Measurements from ENCODE around the gene SHF.

The SHF gene

DNA sequence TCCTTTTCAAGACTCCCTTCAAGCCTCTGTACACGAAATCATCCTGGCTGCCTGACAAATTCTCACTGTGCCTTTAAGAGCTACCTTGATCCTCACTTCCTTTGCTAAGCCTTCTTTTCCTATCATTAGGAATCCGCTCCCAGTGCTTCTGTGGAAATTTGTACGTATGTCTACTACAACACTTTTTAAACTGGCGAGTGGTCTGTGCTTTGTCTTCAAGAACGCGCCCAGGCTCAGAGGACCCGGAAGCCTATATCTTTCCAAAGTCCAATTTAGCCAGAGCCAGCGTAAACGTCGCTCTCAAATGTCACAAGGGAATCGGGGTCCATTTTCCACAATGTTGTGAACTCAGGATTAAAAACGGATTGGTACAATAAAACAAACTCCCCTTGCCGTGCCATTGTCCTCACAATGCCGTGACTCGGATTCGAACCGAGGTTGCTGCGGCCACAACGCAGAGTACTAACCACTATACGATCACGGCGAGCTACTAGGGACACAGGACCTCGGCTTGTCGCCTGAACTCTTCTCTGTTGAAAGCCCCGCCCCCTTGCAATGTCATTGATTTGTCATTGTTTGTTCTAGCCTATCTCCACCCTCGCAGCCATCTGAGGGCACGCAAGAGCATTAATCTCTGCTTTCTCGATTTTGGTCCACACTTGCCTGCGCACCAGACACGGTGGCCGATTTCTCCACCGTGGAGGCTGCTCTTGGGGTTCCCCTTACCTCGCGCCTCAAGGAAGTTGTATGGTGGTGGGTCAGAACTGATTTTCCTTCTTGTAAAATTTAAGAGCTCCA, 12.4 kb upstream of the SHF start (continued):
- TF ChIP-seq ZNF248 (tag by site-specific recombination; IDR thresholded peaks at IDR 0.05) = no peak
- no peak for TF ChIP-seq ZNF404 (tag by site-specific recombination; IDR thresholded peaks at IDR 0.05)
- TF ChIP-seq KLF9 (tag by site-specific recombination; IDR thresholded peaks at IDR 0.05; ENCODE audit: low read depth) = peak; percentile 98
- no peak for TF ChIP-seq ZNF239 (tag by site-specific recombination; IDR thresholded peaks at IDR 0.05)
- no peak for TF ChIP-seq ZNF768 (tag by site-specific recombination; IDR thresholded peaks at IDR 0.05)
- TF ChIP-seq, protein P1, sequence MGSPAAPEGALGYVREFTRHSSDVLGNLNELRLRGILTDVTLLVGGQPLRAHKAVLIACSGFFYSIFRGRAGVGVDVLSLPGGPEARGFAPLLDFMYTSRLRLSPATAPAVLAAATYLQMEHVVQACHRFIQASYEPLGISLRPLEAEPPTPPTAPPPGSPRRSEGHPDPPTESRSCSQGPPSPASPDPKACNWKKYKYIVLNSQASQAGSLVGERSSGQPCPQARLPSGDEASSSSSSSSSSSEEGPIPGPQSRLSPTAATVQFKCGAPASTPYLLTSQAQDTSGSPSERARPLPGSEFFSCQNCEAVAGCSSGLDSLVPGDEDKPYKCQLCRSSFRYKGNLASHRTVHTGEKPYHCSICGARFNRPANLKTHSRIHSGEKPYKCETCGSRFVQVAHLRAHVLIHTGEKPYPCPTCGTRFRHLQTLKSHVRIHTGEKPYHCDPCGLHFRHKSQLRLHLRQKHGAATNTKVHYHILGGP (tag by site-specific recombination; IDR thresholded peaks at IDR 0.05) = no peak
- TF ChIP-seq ZSCAN16 (tag by site-specific recombination; IDR thresholded peaks at IDR 0.05) = no peak
- TF ChIP-seq ZNF146 (tag by site-specific recombination; IDR thresholded peaks at IDR 0.05) = no peak
- TF ChIP-seq, protein P2, sequence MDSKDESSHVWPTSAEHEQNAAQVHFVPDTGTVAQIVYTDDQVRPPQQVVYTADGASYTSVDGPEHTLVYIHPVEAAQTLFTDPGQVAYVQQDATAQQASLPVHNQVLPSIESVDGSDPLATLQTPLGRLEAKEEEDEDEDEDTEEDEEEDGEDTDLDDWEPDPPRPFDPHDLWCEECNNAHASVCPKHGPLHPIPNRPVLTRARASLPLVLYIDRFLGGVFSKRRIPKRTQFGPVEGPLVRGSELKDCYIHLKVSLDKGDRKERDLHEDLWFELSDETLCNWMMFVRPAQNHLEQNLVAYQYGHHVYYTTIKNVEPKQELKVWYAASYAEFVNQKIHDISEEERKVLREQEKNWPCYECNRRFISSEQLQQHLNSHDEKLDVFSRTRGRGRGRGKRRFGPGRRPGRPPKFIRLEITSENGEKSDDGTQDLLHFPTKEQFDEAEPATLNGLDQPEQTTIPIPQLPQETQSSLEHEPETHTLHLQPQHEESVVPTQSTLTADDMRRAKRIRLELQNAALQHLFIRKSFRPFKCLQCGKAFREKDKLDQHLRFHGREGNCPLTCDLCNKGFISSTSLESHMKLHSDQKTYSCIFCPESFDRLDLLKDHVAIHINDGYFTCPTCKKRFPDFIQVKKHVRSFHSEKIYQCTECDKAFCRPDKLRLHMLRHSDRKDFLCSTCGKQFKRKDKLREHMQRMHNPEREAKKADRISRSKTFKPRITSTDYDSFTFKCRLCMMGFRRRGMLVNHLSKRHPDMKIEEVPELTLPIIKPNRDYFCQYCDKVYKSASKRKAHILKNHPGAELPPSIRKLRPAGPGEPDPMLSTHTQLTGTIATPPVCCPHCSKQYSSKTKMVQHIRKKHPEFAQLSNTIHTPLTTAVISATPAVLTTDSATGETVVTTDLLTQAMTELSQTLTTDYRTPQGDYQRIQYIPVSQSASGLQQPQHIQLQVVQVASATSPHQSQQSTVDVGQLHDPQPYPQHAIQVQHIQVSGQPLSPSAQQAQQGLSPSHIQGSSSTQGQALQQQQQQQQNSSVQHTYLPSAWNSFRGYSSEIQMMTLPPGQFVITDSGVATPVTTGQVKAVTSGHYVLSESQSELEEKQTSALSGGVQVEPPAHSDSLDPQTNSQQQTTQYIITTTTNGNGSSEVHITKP (tag by site-specific recombination; IDR thresholded peaks at IDR 0.05) = peak; percentile 81
- no peak for TF ChIP-seq ZNF664 (tag by site-specific recombination; IDR thresholded peaks at IDR 0.05)
- TF ChIP-seq, protein P3, sequence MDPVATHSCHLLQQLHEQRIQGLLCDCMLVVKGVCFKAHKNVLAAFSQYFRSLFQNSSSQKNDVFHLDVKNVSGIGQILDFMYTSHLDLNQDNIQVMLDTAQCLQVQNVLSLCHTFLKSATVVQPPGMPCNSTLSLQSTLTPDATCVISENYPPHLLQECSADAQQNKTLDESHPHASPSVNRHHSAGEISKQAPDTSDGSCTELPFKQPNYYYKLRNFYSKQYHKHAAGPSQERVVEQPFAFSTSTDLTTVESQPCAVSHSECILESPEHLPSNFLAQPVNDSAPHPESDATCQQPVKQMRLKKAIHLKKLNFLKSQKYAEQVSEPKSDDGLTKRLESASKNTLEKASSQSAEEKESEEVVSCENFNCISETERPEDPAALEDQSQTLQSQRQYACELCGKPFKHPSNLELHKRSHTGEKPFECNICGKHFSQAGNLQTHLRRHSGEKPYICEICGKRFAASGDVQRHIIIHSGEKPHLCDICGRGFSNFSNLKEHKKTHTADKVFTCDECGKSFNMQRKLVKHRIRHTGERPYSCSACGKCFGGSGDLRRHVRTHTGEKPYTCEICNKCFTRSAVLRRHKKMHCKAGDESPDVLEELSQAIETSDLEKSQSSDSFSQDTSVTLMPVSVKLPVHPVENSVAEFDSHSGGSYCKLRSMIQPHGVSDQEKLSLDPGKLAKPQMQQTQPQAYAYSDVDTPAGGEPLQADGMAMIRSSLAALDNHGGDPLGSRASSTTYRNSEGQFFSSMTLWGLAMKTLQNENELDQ (tag by site-specific recombination; IDR thresholded peaks at IDR 0.05; ENCODE audit: low read depth) = no peak
- TF ChIP-seq ZNF707 (tag by site-specific recombination; IDR thresholded peaks at IDR 0.05) = no peak
- TF ChIP-seq, protein P4, sequence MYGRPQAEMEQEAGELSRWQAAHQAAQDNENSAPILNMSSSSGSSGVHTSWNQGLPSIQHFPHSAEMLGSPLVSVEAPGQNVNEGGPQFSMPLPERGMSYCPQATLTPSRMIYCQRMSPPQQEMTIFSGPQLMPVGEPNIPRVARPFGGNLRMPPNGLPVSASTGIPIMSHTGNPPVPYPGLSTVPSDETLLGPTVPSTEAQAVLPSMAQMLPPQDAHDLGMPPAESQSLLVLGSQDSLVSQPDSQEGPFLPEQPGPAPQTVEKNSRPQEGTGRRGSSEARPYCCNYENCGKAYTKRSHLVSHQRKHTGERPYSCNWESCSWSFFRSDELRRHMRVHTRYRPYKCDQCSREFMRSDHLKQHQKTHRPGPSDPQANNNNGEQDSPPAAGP (tag by site-specific recombination; IDR thresholded peaks at IDR 0.05) = peak; percentile 95
- TF ChIP-seq, protein P5, sequence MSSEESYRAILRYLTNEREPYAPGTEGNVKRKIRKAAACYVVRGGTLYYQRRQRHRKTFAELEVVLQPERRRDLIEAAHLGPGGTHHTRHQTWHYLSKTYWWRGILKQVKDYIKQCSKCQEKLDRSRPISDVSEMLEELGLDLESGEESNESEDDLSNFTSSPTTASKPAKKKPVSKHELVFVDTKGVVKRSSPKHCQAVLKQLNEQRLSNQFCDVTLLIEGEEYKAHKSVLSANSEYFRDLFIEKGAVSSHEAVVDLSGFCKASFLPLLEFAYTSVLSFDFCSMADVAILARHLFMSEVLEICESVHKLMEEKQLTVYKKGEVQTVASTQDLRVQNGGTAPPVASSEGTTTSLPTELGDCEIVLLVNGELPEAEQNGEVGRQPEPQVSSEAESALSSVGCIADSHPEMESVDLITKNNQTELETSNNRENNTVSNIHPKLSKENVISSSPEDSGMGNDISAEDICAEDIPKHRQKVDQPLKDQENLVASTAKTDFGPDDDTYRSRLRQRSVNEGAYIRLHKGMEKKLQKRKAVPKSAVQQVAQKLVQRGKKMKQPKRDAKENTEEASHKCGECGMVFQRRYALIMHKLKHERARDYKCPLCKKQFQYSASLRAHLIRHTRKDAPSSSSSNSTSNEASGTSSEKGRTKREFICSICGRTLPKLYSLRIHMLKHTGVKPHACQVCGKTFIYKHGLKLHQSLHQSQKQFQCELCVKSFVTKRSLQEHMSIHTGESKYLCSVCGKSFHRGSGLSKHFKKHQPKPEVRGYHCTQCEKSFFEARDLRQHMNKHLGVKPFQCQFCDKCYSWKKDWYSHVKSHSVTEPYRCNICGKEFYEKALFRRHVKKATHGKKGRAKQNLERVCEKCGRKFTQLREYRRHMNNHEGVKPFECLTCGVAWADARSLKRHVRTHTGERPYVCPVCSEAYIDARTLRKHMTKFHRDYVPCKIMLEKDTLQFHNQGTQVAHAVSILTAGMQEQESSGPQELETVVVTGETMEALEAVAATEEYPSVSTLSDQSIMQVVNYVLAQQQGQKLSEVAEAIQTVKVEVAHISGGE (tag by site-specific recombination; conservative IDR thresholded peaks at IDR 0.05; ENCODE audit: low read depth) = no peak
- TF ChIP-seq, protein P6, sequence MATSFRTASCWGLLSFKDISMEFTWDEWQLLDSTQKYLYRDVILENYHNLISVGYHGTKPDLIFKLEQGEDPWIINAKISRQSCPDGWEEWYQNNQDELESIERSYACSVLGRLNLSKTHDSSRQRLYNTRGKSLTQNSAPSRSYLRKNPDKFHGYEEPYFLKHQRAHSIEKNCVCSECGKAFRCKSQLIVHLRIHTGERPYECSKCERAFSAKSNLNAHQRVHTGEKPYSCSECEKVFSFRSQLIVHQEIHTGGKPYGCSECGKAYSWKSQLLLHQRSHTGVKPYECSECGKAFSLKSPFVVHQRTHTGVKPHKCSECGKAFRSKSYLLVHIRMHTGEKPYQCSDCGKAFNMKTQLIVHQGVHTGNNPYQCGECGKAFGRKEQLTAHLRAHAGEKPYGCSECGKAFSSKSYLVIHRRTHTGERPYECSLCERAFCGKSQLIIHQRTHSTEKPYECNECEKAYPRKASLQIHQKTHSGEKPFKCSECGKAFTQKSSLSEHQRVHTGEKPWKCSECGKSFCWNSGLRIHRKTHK (tag by site-specific recombination; IDR thresholded peaks at IDR 0.05) = no peak
- TF ChIP-seq, protein P7, sequence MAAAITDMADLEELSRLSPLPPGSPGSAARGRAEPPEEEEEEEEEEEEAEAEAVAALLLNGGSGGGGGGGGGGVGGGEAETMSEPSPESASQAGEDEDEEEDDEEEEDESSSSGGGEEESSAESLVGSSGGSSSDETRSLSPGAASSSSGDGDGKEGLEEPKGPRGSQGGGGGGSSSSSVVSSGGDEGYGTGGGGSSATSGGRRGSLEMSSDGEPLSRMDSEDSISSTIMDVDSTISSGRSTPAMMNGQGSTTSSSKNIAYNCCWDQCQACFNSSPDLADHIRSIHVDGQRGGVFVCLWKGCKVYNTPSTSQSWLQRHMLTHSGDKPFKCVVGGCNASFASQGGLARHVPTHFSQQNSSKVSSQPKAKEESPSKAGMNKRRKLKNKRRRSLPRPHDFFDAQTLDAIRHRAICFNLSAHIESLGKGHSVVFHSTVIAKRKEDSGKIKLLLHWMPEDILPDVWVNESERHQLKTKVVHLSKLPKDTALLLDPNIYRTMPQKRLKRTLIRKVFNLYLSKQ (tag by site-specific recombination; IDR thresholded peaks at IDR 0.05; ENCODE audit: borderline replicate concordance) = no peak
- peak; percentile 36; the same call in 1 of the 2 replicates for TF ChIP-seq SP2 (tag by site-specific recombination; IDR thresholded peaks at IDR 0.05)
- TF ChIP-seq ZNF157 (tag by site-specific recombination; IDR thresholded peaks at IDR 0.05) = no peak
- TF ChIP-seq ZNF560 (tag by site-specific recombination; IDR thresholded peaks at IDR 0.05; ENCODE audit: borderline replicate concordance) = no peak
